ENCODE measurements around the gene RSPO4. TPM values are rescaled to one million over a fixed set of nuclear protein-coding genes. Genes with fewer than 3 reads are reported as not detected.

RSPO4 gene
- total and polyA plus RNA-seq, 2 of the 13 experiments (the other 11 are each of a cell fraction or from before 2014, with no cell fraction given), result not detected

DNA sequence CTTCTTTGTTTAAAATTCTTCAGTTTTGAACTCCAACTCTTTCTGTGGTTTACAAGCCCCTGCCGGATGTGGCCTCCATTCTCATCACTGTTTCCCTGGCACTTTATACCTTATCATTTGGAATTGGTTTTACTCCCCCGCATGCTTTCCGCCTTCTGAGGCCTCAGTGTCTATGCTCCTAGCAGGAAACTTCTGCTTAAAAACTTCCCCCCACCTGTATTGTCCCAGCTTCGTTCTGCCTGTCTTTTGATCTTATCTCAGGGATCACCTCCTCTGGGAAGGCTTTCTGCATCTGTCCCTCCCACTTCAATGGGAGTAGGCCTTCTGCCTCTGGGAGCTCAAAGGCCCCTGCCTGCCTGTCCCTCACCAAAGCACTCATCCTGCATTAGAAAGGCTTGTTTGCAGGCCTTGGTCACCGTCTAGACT, 82.6 kb downstream of the RSPO4 start (continued):
- TF ChIP-seq HNF4G (IDR thresholded peaks at IDR 0.05; ENCODE audit: borderline replicate concordance, low read depth, low read length) (no peak), HNF4G (CRISPR knock-in tag; IDR thresholded peaks at IDR 0.05; ENCODE audit: borderline replicate concordance, low read depth) (no peak), ZNF260 (CRISPR knock-in tag; IDR thresholded peaks at IDR 0.05; ENCODE audit: borderline replicate concordance, low read depth) (no peak)

GRCh38 chr20:917416-917815, 84.7 kb downstream of the RSPO4 start:
- Histone ChIP-seq H3K27me3 (ENCODE audit: control insufficient read depth in 1 of 2, insufficient read depth in 2 of 2, low read length in 2 of 2) (peaks cover 4 to 17% of the 10 kb centered on the region in 2 experiments; a peak in 3 of 5 replicates), H3K4me1 (ENCODE audit: insufficient read depth, low read length) (no peaks in the 10 kb centered on the region), H4K20me1 (ENCODE audit: insufficient read depth, low read length) (no peaks in the 10 kb centered on the region), H3K9me3 (ENCODE audit: low read length) (no peaks in the 10 kb centered on the region), H3K9ac (ENCODE audit: insufficient read depth, low read depth, low read length) (no peak overlapping the region), H3K36me3 (replicated peaks in 1 of 2; ENCODE audit: control insufficient read depth in 1 of 2, insufficient read depth in 2 of 2, low read length in 2 of 2) (no peaks in the 10 kb centered on the region), H3K4me2 (ENCODE audit: low read depth, low read length) (no peak overlapping the region), H3K79me2 (ENCODE audit: insufficient read depth, low read length) (no peaks in the 10 kb centered on the region), H3K27ac (ENCODE audit: extremely low read length, insufficient read depth, low read length) (no peak overlapping the region), H2AFZ (ENCODE audit: low read length) (no peak overlapping the region), H3K4me3 (replicated peaks in 1 of 3; ENCODE audit: insufficient read depth in 1 of 3, low read depth in 2 of 3, low read length in 3 of 3) (no peak overlapping the region)
- TF ChIP-seq ZNF383 (CRISPR knock-in tag; IDR thresholded peaks at IDR 0.05; ENCODE audit: borderline replicate concordance), result no peak
- TF ChIP-seq, protein P1, sequence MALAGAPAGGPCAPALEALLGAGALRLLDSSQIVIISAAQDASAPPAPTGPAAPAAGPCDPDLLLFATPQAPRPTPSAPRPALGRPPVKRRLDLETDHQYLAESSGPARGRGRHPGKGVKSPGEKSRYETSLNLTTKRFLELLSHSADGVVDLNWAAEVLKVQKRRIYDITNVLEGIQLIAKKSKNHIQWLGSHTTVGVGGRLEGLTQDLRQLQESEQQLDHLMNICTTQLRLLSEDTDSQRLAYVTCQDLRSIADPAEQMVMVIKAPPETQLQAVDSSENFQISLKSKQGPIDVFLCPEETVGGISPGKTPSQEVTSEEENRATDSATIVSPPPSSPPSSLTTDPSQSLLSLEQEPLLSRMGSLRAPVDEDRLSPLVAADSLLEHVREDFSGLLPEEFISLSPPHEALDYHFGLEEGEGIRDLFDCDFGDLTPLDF (CRISPR knock-in tag; IDR thresholded peaks at IDR 0.05), result no peak
- TF ChIP-seq, protein P2, sequence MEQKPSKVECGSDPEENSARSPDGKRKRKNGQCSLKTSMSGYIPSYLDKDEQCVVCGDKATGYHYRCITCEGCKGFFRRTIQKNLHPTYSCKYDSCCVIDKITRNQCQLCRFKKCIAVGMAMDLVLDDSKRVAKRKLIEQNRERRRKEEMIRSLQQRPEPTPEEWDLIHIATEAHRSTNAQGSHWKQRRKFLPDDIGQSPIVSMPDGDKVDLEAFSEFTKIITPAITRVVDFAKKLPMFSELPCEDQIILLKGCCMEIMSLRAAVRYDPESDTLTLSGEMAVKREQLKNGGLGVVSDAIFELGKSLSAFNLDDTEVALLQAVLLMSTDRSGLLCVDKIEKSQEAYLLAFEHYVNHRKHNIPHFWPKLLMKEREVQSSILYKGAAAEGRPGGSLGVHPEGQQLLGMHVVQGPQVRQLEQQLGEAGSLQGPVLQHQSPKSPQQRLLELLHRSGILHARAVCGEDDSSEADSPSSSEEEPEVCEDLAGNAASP (CRISPR knock-in tag; IDR thresholded peaks at IDR 0.05; ENCODE audit: borderline replicate concordance), result no peak
- in situ Hi-C loops (cut with HindIII; ENCODE audit: extremely low pct_ligation_motif_present, low pct_unique_long_range_greater_than_20kb), result no loop called here
- DNase-seq (ENCODE audit: low spot score) (no peak), FAIRE-seq (no peak), ATAC-seq (no peak)
- 15% methylated on average over 4 of the region's 4 CpGs for WGBS (ENCODE audit: low lambda C conversion rate)
- intact Hi-C loops (cut with micrococcal nuclease; ENCODE audit: unreplicated experiment), result no loop called here
- no TSS peak for BruUV-seq (replicated peaks)
- ChIA-PET CTCF (ENCODE audit: low intra/inter-chr PET ratio, low total read pairs) (no interaction called here), POLR2A (no interaction called here)
